GM21423 (cell line): ENCODE results near the gene PRRT4.

Experiments
- ATAC-seq: cut with Tn5 transposase; IDR thresholded peaks from one replicate; pipeline ENCODE4 v1.9.1; 2021; ENCODE audit warnings: mild to moderate bottlenecking, moderate library complexity; ENCODE audit not compliant: unreplicated experiment

The PRRT4 gene

DNA sequence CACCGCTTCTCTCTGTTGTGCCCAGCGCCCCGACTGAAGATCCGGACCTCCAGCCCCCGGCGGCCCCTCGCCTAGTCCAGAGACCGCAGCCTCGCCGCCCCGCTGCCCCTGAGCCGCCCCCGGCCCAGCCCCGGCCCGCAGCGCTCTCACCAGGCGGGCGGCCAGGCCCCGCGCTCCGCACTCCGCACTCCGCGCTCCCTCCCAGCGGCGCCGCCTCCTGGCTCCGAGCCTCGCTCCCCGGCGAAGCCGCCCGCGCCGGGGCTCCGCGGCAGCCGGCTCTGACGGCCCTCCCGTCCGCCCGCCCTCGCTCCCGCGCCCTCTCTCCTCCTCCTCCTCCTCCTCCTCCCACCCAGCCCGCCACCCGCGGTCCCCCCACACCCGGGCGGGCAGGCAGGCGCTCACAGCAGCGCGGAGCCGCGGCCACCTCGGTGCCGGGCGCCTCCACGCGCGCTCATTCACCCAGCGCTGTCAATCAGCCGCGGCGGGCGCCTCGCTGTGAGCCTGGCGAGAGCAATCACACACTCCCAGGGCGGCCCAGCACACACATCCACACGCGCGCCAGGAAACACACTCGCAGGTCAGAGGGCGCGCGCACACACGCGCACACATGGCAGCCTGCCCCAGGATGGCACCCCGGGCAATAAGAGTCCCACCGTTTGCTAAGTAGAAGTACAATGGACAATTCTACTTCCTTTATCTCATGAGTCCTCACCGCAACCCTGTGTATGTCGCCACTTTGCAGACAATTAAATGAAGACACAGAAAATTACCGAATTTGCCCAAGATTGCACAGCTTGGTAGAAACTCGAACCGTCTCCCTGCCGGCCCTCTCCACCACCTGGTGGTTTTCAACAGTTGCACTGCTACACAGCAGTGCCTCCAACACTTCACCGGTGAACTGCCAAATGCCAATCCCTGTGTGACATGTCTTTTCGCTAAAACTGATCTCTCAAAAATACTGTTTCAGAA, at the start of gene PRRT4:
Gene PRRT4, minus strand, starts transcription at position 280 of the 969 bp plus-strand sequence.
- ATAC-seq = no peak

DNA sequence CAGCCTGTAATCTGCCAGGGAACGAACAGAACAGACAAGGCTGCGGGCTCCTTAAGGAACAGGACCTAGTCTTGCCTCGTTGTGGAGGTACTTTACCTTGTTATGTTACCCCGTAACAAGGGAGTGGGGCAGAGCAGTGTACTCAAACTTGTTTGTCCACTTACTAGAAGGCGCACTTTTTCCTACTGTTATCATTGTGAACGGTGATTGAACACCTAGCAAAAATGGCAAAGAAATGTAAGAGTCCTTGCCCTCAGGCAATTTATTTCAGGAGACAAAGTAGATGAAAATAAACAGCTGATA, 48.9 kb upstream of the PRRT4 start:
- no peak for ATAC-seq

DNA sequence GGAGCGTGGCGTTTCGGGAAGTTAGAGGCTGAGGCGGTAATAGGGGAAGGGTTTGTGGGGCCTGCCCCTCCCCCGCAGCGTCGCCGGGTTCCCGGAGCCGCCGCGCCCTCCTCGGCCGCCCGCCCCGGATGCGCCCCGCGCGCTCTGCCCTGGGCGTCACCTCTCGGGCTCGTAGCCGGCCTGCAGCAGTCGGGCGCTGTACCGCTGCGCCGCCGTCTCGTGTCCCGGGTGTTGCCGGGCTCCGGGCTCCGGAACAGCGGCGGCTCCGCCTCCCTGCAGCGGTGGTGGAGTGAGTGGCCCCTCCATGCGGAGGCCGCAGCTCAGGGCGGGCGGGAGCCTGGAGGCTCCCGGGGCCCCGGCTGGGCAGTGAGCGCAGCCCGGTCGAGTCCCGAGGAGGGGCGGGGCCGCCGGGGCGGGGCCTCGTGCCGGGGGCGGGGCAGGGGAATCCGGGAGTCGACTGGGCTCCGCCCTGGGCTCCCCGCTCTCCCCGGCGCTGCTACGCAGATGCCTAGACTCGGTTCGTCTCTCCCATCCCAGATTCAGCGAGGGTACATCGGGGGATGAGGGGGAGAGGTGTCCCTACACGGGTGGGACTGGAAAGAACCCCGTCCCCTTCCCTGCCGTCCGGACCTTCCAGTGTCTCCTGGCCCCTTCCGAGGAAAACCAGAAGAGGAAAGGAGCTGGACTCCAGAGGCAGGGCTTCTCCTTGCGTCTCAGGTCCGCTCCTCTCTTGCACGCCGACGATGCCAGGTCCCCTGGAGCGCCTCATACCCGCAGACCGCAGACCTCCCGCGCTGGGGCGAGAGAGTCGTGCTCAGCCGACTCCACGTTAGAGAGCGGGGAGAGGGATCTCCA, 48.3 kb upstream of the PRRT4 start, which contains the start of gene IMPDH1:
Gene IMPDH1, minus strand, starts transcription at position 387 of the 855 bp plus-strand sequence. Its CDS starts 81 bp downstream, at position 306.
- ATAC-seq = peak; percentile 76

- ATAC-seq = no peak
Observed at GRCh38 chr7:128408709-128409595, 47.5 kb upstream of the PRRT4 start.

DNA sequence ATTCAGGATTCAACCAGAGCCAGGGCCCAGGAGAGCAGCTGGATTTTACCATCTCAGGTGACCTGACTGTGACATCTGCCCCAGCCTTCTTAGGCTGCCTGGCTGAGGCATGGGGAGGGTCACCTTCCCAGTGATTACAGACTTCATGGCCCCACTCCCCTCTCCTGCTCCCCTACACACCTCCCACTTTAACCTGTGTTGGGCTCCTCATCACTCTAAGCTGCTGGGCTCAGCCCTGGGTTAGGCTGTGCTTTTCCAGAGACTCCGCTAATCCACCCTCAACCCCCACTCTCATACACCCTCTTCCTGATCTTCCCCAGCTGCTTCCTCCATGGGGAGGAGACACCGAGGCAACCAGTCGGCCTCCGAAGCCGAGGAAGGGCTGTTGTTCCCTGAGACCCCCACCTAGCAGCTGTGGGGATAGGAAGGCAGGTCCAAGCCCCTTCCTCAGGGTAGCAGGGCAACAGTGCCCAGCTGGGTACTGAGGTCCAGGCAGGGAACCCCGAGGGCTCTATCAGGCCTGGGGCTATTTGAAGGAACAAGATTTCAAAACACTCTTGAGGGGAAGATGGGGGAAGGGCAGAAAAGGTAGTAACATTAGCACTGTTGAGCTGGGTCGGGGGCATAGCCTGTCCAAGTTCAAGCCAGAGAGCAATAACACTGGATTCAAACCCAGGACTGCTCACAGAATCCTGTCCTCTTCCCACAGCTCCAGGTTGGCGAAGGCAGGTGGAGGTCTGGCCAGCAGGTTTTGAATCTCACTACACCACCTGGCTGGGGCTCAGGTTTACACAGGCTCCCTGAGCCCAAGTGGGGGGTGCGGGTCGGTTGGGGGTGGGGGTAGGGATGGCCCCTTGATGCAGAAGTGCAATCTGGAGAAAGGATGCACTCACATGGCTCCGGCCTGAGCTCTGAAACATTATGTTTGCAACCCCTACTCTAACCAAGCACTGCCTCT, 46.5 kb upstream of the PRRT4 start:
- ATAC-seq = no peak

DNA sequence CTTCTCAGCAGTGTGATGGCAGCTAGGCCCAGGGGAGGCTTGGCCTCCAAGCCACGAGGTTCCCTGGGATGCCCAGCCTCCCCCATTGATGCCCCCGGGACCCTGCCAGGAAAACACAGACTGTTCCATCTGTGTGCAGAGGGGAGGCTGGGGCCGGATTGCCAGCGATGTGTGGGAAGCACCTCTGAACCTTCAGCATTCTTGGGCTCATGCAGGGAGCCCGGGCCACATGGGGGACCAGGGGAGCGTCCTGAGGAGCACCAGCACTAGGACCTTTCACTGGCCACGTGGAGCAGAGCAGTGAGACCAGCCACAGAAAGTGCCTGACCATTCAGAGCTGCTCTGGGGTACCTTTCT, 45.7 kb upstream of the PRRT4 start:
- ATAC-seq = no peak

DNA sequence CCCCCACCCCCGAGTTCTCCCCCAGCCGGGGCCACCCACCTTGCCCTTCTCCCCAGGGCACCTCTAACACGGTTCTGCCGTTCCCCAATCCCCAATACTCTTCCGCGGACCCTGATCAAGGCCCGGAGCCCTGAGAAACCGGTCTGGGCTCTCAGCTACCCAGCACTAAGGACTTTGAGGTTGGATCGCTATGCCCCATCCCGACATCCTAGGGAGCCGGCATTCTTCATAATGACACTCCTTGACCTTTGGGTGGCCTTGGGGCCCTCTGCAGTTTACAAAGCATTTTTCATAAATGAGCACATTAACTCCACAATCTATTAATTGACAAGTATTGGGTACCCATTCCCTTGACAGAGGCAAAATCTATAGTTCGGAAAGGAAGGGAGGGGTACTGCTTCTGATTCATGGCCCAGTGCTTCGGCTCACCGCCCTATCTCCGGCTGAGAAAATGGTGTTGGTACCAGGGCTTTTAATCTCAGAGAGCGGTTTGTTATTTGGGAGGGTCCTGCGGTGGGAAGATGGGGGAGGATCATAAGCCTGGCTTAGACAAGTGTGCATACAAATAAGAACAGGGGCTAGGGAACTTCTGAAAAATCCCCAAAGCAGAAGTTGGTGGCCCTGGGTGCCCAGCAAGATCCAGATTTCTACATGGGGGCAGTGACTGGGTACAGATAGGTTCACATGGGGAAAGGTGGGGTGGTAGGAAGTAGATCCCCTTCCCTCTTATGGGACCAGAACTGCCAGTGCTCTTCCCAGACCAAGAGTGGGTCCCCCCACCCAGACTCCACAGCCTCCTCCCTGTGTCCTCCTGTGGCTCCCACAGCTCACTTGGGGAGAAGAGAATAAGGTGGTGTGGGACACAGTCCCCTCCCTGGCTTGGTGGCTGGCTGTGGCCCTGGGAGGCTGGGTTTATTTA, 45.1 kb upstream of the PRRT4 start:
- ATAC-seq = no peak

DNA sequence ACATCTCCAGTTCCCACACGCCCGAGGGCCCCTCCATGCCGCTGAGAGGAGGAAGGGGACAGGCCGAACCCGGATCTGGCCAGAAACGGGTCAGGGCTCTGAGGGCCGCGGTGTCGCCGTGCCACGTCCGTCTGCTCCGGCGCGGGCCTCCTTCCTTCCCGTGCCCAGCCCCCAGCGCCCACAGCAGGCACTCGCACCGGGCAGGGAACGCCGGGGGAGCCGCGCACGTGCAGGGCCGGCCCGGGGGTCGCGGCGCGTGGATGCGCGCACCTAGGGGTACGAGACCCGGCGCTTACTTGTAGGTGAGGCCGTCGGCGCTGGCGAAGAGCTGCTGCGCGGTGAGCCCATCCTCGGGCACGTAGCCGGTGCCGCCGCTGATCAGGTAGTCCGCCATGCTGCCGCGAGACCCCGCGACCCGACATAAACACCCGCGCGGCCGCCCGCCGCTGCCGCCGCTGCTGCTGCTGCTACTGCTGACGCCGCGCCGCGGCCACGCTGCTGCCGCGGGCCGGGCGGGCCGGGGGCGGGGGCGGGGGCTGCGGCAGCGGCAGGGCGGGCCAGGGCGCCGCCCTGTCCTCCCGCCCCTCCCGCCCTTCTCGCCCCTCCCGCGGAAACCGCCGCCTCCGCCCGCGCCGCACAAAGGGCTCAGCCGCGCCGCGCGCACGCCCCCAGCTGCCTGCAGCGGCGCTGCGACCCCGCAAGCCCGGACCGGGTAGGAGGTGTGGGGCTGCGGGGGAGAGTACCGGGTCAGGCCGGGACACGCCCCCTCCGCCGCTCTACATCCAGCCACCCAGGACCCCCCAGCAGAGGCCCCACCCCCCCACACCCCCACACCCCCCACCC, 44.2 kb upstream of the PRRT4 start:
- no peak for ATAC-seq

DNA sequence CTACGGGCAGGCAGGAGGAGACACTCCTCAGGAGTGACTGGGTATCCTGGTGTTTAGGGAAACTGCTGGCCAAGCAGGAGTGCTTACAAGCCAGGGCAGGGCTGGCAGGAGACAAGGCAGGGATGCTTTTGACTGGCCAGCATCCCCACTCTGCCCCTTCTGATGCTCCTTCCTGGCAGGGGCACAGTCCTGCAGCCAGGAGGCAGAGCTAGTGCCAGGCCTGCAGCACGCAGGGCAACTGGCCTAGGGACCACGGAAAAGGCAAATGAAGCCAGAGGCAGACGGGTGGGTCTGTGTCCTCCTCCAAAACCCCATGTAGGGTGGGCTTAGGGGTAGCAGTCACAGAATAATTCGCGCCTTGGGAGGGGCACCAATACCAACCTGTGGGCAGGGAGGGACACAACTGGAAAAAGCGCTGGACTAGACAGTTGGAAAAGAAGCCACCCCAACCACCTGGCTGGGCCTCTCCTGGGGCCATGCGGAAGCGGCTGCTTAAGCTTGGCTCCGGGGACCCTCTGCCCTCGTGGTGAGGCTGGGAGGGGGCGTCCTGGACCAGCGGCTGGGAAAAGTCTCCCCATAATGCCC, 43.5 kb upstream of the PRRT4 start:
- ATAC-seq = no peak

- ATAC-seq = no peak
Observed at GRCh38 chr7:128404143-128404681, 42.7 kb upstream of the PRRT4 start.

DNA sequence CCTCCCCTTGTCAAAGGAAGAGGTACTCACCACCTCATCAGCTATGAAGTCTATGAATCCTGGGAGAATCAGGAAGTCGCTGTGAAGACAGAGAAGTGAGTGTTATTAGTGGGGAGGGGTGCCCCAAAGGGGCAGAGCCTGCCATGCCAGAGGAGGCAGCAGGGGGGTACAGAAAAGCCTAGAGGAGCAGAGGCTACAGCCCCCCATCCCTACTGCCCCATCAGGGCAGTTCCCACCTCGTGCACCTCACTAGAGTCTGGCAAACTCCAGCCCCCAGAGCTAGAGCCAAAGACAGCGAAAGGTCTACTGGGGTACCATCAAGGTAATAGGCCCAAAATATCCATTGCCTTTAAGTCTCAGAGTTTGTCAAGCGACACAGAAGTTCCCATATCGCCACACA, 42.2 kb upstream of the PRRT4 start:
- ATAC-seq = no peak

GRCh38 chr7:128402356-128402755, 40.9 kb upstream of the PRRT4 start:
- ATAC-seq = no peak

GRCh38 chr7:128400566-128400965, 39.1 kb upstream of the PRRT4 start:
- no peak for ATAC-seq

DNA sequence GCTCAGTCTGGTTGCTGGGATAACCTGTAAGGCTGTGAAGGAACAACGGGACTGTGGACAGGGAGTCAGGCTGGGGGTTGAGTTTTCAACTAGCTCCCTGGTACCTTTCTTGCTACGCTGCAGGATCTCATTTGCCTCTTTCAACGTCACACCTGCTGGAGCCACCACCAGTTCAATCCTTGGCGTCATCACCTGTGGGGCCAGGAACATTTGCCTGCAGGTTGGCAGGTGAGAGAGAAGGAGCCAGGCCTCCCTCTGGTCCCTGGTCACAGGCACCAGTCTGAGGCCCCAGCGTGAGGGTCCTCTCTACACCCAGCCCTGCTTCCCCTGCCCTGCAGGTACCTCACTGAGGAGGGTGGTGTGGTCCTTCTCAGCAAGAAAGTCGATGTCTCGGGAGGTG, 38.5 kb upstream of the PRRT4 start:
- no peak for ATAC-seq

GRCh38 chr7:128398841-128399135, 37.3 kb upstream of the PRRT4 start:
- ATAC-seq = no peak

GRCh38 chr7:128398016-128398840, 36.7 kb upstream of the PRRT4 start:
- ATAC-seq = no peak

- no peak for ATAC-seq
Observed at GRCh38 chr7:128396357-128396756, 34.9 kb upstream of the PRRT4 start.
